Astrocyte (in vitro differentiated cells and primary cell): Measurements from ENCODE around the gene WDR35. TPM values are rescaled to one million over a fixed set of nuclear protein-coding genes. Genes with fewer than 3 reads are reported as not detected.
A peak's percentile ranks its signal among the peaks of the same experiment; 100 is the strongest.

Source experiments
- DNase-seq: peaks from one replicate; pipeline ENCODE4 v3.0.0-alpha.2; 2010; ENCODE audit warnings: low read depth
- FAIRE-seq: peaks from 2 replicates; lab custom pipeline; 2011; peaks lifted over from hg19 to GRCh38; lab: Jason Lieb, UNC
- H2AFZ ChIP-seq: 2 replicates; pipeline ENCODE4 v1.6.0; 2012; ENCODE audit warnings: low read depth, low read length, inconsistent platforms
- H3K27ac ChIP-seq: 2 replicates; pipeline ENCODE4 v1.5.1; 2011; ENCODE audit warnings: low read depth, low read length, inconsistent platforms
- H3K27me3 ChIP-seq: 2 replicates; pipeline ENCODE4 v1.6.0; 2011; ENCODE audit warnings: low read length, inconsistent platforms; ENCODE audit not compliant: insufficient read depth
- H3K36me3 ChIP-seq: 2 replicates; pipeline ENCODE4 v1.5.1; 2011; ENCODE audit warnings: low read length, inconsistent platforms; ENCODE audit not compliant: insufficient read depth
- H3K4me1 ChIP-seq: 2 replicates; pipeline ENCODE4 v1.5.1; 2011; ENCODE audit warnings: low read length, inconsistent platforms; ENCODE audit not compliant: insufficient read depth
- H3K4me2 ChIP-seq: 2 replicates; pipeline ENCODE4 v1.6.0; 2012; ENCODE audit warnings: low read length, inconsistent platforms
- H3K4me3 ChIP-seq: 2 replicates; pipeline ENCODE4 v1.5.1; 2011; ENCODE audit warnings: low read depth, mild to moderate bottlenecking, low read length, inconsistent platforms; ENCODE audit not compliant: insufficient read depth
- H3K79me2 ChIP-seq: 2 replicates; pipeline ENCODE4 v1.6.0; 2012; ENCODE audit warnings: mild to moderate bottlenecking, low read length, inconsistent platforms; ENCODE audit not compliant: insufficient read depth
- H3K9ac ChIP-seq: 2 replicates; pipeline ENCODE4 v1.6.0; 2012; ENCODE audit warnings: mild to moderate bottlenecking, low read length, inconsistent platforms
- H3K9me3 ChIP-seq: 2 replicates; pipeline ENCODE4 v1.5.1; 2012; ENCODE audit warnings: low read depth, mild to moderate bottlenecking, low read length, inconsistent platforms; ENCODE audit not compliant: insufficient read depth
- H4K20me1 ChIP-seq: 2 replicates; pipeline ENCODE4 v1.6.0; 2012; ENCODE audit warnings: low read length, inconsistent platforms; ENCODE audit not compliant: insufficient read depth
- H3K27ac Mint-ChIP-seq: one replicate; pipeline ENCODE4 v1.8.0; 2021; ENCODE audit warnings: mild to moderate bottlenecking, mixed read lengths; ENCODE audit not compliant: unreplicated experiment
- H3K27me3 Mint-ChIP-seq: one replicate; pipeline ENCODE4 v1.8.0; 2021; ENCODE audit warnings: low read depth, mixed read lengths; ENCODE audit not compliant: unreplicated experiment
- H3K36me3 Mint-ChIP-seq: one replicate; pipeline ENCODE4 v1.8.0; 2021; ENCODE audit warnings: low read depth, mixed read lengths; ENCODE audit not compliant: unreplicated experiment
- H3K4me1 Mint-ChIP-seq: one replicate; pipeline ENCODE4 v1.8.0; 2021; ENCODE audit warnings: low read depth, mixed read lengths; ENCODE audit not compliant: unreplicated experiment
- H3K4me3 Mint-ChIP-seq: one replicate; pipeline ENCODE4 v1.8.0; 2021; ENCODE audit warnings: mild to moderate bottlenecking, moderate library complexity, mixed read lengths; ENCODE audit not compliant: unreplicated experiment
- H3K9me3 Mint-ChIP-seq: one replicate; pipeline ENCODE4 v1.8.0; 2021; ENCODE audit warnings: mild to moderate bottlenecking, mixed read lengths; ENCODE audit not compliant: unreplicated experiment
- EZH2 ChIP-seq: IDR thresholded peaks from 2 replicates; pipeline ENCODE4 v1.6.1; 2012; ENCODE audit warnings: mild to moderate bottlenecking, low read length, inconsistent platforms; ENCODE audit not compliant: insufficient read depth
- total RNA-seq: library from RNA; stranded (reverse); gene quantifications from 2 replicates; pipeline ENCODE4 v1.2.1, GENCODE V29; 2021
- TF ChIP-seq, protein P1 (sequence below): IDR thresholded peaks from 2 replicates; pipeline ENCODE4 v1.5.1; 2011; ENCODE audit warnings: low read depth, mild to moderate bottlenecking, inconsistent platforms, low read length, moderate library complexity; ENCODE audit not compliant: insufficient read depth

The WDR35 gene
- total RNA-seq, 1 donor from 2014 or later = 9.6 TPM

DNA sequence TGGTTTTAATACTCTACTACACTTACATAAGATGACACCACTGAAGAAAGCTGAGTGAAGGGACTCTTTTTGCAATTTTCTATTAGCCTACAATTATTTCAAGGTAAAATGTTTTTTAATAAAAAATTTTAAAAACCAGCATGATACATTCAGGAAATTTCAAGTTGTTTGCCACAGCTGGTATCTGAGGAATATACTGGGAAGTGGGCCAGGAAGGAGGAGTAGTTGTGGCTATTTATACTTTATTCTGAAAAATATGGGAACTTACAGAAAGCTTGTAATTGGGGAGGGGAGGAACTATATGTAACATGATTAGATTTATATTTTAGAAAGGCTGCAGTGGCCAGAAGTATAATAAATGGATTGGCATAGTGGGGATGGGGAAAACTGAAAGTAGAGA lies 40.8 kb downstream of the WDR35 start:
- Histone ChIP-seq H3K4me3 (no peak overlapping the region), H2AFZ (no peak overlapping the region), H4K20me1 (no peaks in the 10 kb centered on the region), H3K4me1 (no peaks in the 10 kb centered on the region), H3K9me3 (no peaks in the 10 kb centered on the region), H3K79me2 (no peaks in the 10 kb centered on the region), H3K27me3 (no peaks in the 10 kb centered on the region), H3K27ac (no peak overlapping the region), H3K4me2 (no peak overlapping the region), H3K36me3 (no peaks in the 10 kb centered on the region), H3K9ac (no peak overlapping the region)
- Mint-ChIP-seq H3K4me3 (no peak overlapping the region), H3K27me3 (no peaks in the 10 kb centered on the region), H3K4me1 (no peaks in the 10 kb centered on the region), H3K9me3 (no peaks in the 10 kb centered on the region), H3K27ac (no peak overlapping the region), H3K36me3 (peaks cover 7% of the 10 kb centered on the region)
- DNase-seq (peak; percentile 48), FAIRE-seq (no peak)
- TF ChIP-seq EZH2 = no peak
- TF ChIP-seq, protein P1, sequence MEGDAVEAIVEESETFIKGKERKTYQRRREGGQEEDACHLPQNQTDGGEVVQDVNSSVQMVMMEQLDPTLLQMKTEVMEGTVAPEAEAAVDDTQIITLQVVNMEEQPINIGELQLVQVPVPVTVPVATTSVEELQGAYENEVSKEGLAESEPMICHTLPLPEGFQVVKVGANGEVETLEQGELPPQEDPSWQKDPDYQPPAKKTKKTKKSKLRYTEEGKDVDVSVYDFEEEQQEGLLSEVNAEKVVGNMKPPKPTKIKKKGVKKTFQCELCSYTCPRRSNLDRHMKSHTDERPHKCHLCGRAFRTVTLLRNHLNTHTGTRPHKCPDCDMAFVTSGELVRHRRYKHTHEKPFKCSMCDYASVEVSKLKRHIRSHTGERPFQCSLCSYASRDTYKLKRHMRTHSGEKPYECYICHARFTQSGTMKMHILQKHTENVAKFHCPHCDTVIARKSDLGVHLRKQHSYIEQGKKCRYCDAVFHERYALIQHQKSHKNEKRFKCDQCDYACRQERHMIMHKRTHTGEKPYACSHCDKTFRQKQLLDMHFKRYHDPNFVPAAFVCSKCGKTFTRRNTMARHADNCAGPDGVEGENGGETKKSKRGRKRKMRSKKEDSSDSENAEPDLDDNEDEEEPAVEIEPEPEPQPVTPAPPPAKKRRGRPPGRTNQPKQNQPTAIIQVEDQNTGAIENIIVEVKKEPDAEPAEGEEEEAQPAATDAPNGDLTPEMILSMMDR = no peak

- H3K27ac Mint-ChIP-seq = no peak overlapping the region
- H3K4me3 Mint-ChIP-seq = no peak overlapping the region
- H3K4me1 Mint-ChIP-seq = no peaks in the 10 kb centered on the region
- no peaks in the 10 kb centered on the region for H3K27me3 Mint-ChIP-seq
- no peaks in the 10 kb centered on the region for H3K9me3 Mint-ChIP-seq
- H3K27me3 ChIP-seq = no peaks in the 10 kb centered on the region
- no peaks in the 10 kb centered on the region for H3K9me3 ChIP-seq
- no peaks in the 10 kb centered on the region for H3K79me2 ChIP-seq
- FAIRE-seq (no peak), DNase-seq (no peak)
- no peaks in the 10 kb centered on the region for H4K20me1 ChIP-seq
- H3K36me3 Mint-ChIP-seq = peaks cover 7% of the 10 kb centered on the region
- no peak overlapping the region for H3K27ac ChIP-seq
- H3K4me2 ChIP-seq = no peak overlapping the region
- no peaks in the 10 kb centered on the region for H3K4me1 ChIP-seq
- H3K36me3 ChIP-seq = no peaks in the 10 kb centered on the region
- no peak overlapping the region for H3K4me3 ChIP-seq
- no peak overlapping the region for H2AFZ ChIP-seq
- H3K9ac ChIP-seq = no peak overlapping the region
- no peak for TF ChIP-seq EZH2
- TF ChIP-seq, protein P1 = no peak
Measured at GRCh38 chr2:19947184-19947940, 42.5 kb downstream of the WDR35 start.

DNA sequence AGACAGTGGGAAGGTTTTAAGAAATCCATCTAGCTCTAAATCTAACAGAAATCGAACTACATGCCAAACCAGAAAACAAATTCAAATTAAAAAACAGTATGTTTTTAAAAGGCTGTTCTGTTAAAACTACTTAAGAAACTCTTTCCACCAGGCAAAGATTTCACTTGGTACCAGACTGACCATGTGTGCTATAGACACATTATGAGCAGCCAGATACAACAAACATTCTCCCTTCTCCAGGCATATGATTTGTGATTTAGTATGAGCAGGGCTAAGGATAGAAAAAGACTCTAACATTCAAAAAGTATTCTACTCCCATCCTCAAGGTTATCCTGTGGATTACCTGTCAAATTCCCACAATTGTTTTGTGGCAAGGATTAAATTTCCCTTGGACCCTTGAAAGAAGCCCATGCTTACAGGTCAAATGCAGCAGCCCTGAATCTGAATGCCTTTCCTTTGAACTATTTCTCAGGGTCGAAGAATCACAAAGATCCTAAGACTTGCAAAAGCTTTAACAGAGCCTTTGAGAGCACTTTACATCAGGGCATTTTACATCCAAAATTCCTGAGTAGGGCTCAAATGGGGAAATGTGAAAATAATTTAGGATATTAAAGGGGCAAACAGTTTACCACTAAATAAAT lies 45.6 kb downstream of the WDR35 start:
- Histone ChIP-seq H3K27ac (no peak overlapping the region), H3K9me3 (no peaks in the 10 kb centered on the region), H3K36me3 (no peaks in the 10 kb centered on the region), H3K9ac (no peak overlapping the region), H4K20me1 (no peaks in the 10 kb centered on the region), H3K4me3 (no peak overlapping the region), H3K4me2 (no peak overlapping the region), H3K27me3 (no peaks in the 10 kb centered on the region), H3K4me1 (no peaks in the 10 kb centered on the region), H2AFZ (no peak overlapping the region), H3K79me2 (no peaks in the 10 kb centered on the region)
- Mint-ChIP-seq H3K4me1 (no peaks in the 10 kb centered on the region), H3K4me3 (no peak overlapping the region), H3K27me3 (no peaks in the 10 kb centered on the region), H3K9me3 (no peaks in the 10 kb centered on the region), H3K27ac (no peak overlapping the region), H3K36me3 (peaks cover 7% of the 10 kb centered on the region)
- TF ChIP-seq, protein P1 = no peak
- no peak for TF ChIP-seq EZH2
- no peak for DNase-seq
- no peak for FAIRE-seq
